SK-N-SH (cell line): ENCODE data around the gene TCL1A. TPM values are rescaled to one million over a fixed set of nuclear protein-coding genes. Genes with fewer than 3 reads are reported as not detected.

ENCODE experiments used
- CTCF ChIA-PET: fragments of 300-600, 350-600 bp; formaldehyde crosslinking; extraction: SDS; loops from one replicate; lab custom pipeline; 2021; lab: Yijun Ruan, JAX
- POLR2A ChIA-PET: fragments of 350-600 bp; sonication (Branson Sonifier 250); formaldehyde crosslinking; extraction: SDS; loops from one replicate; lab custom pipeline; 2020; ENCODE audit warnings: antibody characterized with exemption, inconsistent platforms; lab: Yijun Ruan, JAX
- DNase-seq: peaks from one replicate; pipeline ENCODE4 v3.0.0; 2012
- H2AFZ ChIP-seq: fragments of 200-600 bp; sonication (generic); 2 replicates; pipeline ENCODE4 v1.8.1; 2016; ENCODE audit warnings: antibody characterized with exemption, mild to moderate bottlenecking, low read depth
- H3F3A ChIP-seq: fragments of 200-600 bp; sonication (generic); replicated peaks from 2 replicates; pipeline ENCODE3; 2016; ENCODE audit warnings: antibody characterized with exemption, mild to moderate bottlenecking; ENCODE audit not compliant: insufficient read depth
- H3K27ac ChIP-seq, 2 experiments: fragments of 200-500 bp in 1 of 2; fragments of 200-600 bp in 1 of 2; sonication (Bioruptor generic) in 1 of 2; sonication (generic), shearing (Covaris generic) in 1 of 2; 2 replicates each; pipeline versions ENCODE4 v1.5.1 to v1.6.1; 2014 to 2016; ENCODE audit warnings: low read depth in 2 of 2, inconsistent platforms in 1 of 2, low read length in 1 of 2, mild to moderate bottlenecking in 1 of 2, mixed read lengths in 1 of 2
- H3K27me3 ChIP-seq: fragments of 200-600 bp; sonication (generic), shearing (Covaris generic); 2 replicates; pipeline ENCODE4 v1.6.1; 2016; ENCODE audit warnings: mixed run types; ENCODE audit not compliant: insufficient read depth
- H3K36me3 ChIP-seq, 2 experiments: fragments of 200-500 bp in 1 of 2; fragments of 200-600 bp in 1 of 2; sonication (Bioruptor generic) in 1 of 2; sonication (generic) in 1 of 2; replicated peaks in 1 of 2; 2 replicates each; pipeline versions ENCODE3 to v1.5.1; 2014 to 2016; ENCODE audit warnings: low read length in 1 of 2, mild to moderate bottlenecking in 1 of 2; ENCODE audit not compliant: insufficient read depth in 2 of 2, control insufficient read depth in 1 of 2
- H3K4me1 ChIP-seq, 2 experiments: fragments of 200-500 bp in 1 of 2; fragments of 200-600 bp in 1 of 2; sonication (Bioruptor generic) in 1 of 2; sonication (generic), shearing (Covaris generic) in 1 of 2; 2 replicates each; pipeline versions ENCODE4 v1.5.1 to v1.6.1; 2014 to 2016; ENCODE audit warnings: low read depth in 1 of 2, low read length in 1 of 2, mixed run types in 1 of 2; ENCODE audit not compliant: insufficient read depth in 2 of 2, control insufficient read depth in 1 of 2
- H3K4me2 ChIP-seq: fragments of 200-600 bp; sonication (generic), shearing (Covaris generic); 2 replicates; pipeline ENCODE4 v1.6.1; 2017; ENCODE audit warnings: mixed run types
- H3K4me3 ChIP-seq, 2 experiments: fragments of 200-500 bp in 1 of 2; fragments of 200-600 bp in 1 of 2; sonication (Bioruptor generic) in 1 of 2; sonication (generic), shearing (Covaris generic) in 1 of 2; 2 replicates each; pipeline versions ENCODE4 v1.5.1 to v1.8.1; 2014 to 2016; ENCODE audit warnings: low read depth in 2 of 2, inconsistent platforms in 1 of 2, low read length in 1 of 2, mild to moderate bottlenecking in 1 of 2, mixed read lengths in 1 of 2, moderate library complexity in 1 of 2
- H3K79me2 ChIP-seq: fragments of 200-600 bp; sonication (generic); 2 replicates; pipeline ENCODE4 v1.8.1; 2017; ENCODE audit warnings: mild to moderate bottlenecking; ENCODE audit not compliant: insufficient read depth
- H3K9ac ChIP-seq: fragments of 200-600 bp; sonication (generic); 2 replicates; pipeline ENCODE4 v1.6.1; 2017; ENCODE audit warnings: mixed run types
- H3K9me2 ChIP-seq: fragments of 200-600 bp; sonication (generic); 2 replicates; pipeline ENCODE4 v1.6.1; 2017; ENCODE audit warnings: mixed run types
- H3K9me3 ChIP-seq: fragments of 200-600 bp; sonication (generic); 2 replicates; pipeline ENCODE4 v1.6.1; 2017; ENCODE audit warnings: mixed run types, mild to moderate bottlenecking, moderate library complexity
- H4K20me1 ChIP-seq: fragments of 200-600 bp; sonication (generic); 2 replicates; pipeline ENCODE4 v1.6.1; 2017; ENCODE audit warnings: mild to moderate bottlenecking, mixed run types; ENCODE audit not compliant: insufficient read depth
- CHD2 ChIP-seq: fragments of 150-350 bp; IDR thresholded peaks from 2 replicates; pipeline ENCODE4 v1.6.1; 2018; ENCODE audit warnings: low read length; ENCODE audit not compliant: partially characterized antibody
- FOSL2 ChIP-seq: IDR thresholded peaks from 2 replicates; pipeline ENCODE4 v1.4.0; 2012; ENCODE audit warnings: low read depth, mild to moderate bottlenecking, moderate library complexity, borderline replicate concordance
- FOXM1 ChIP-seq: IDR thresholded peaks from 2 replicates; pipeline ENCODE4 v1.4.0; 2012; ENCODE audit warnings: low read depth, mild to moderate bottlenecking
- GABPA ChIP-seq: IDR thresholded peaks from 2 replicates; pipeline ENCODE4 v1.4.0; 2012; ENCODE audit warnings: low read depth, mild to moderate bottlenecking
- JUND ChIP-seq: IDR thresholded peaks from 2 replicates; pipeline ENCODE4 v1.4.0; 2012
- MEF2A ChIP-seq: IDR thresholded peaks from 2 replicates; pipeline ENCODE4 v1.4.0; 2012; ENCODE audit warnings: low read depth, borderline replicate concordance
- MXI1 ChIP-seq: IDR thresholded peaks from 2 replicates; pipeline ENCODE4 v1.6.1; 2012; ENCODE audit warnings: mild to moderate bottlenecking, low read depth, low read length, improper control_type of control experiment
- NRF1 ChIP-seq: IDR thresholded peaks from 2 replicates; pipeline ENCODE4 v1.6.1; 2012; ENCODE audit warnings: low read depth, mild to moderate bottlenecking, low read length
- POLR2AphosphoS5 ChIP-seq: IDR thresholded peaks from 2 replicates; pipeline ENCODE4 v1.6.1; 2012; ENCODE audit warnings: low read depth, low read length
- RFX5 ChIP-seq: IDR thresholded peaks from 2 replicates; pipeline ENCODE4 v1.6.1; 2012; ENCODE audit warnings: mild to moderate bottlenecking, improper control_type of control experiment, low read length
- SIN3A ChIP-seq: IDR thresholded peaks from 2 replicates; pipeline ENCODE4 v1.6.1; 2012; ENCODE audit warnings: low read depth, mild to moderate bottlenecking, low read length, moderate library complexity, borderline replicate concordance
- TAF1 ChIP-seq: IDR thresholded peaks from 2 replicates; pipeline ENCODE4 v1.6.1; 2012; ENCODE audit warnings: low read depth, mild to moderate bottlenecking, low read length, moderate library complexity, borderline replicate concordance
- TEAD4 ChIP-seq: IDR thresholded peaks from 2 replicates; pipeline ENCODE4 v1.4.0; 2012; ENCODE audit warnings: mild to moderate bottlenecking, borderline replicate concordance; ENCODE audit not compliant: insufficient read depth
- WGBS: methylation state at CpG from one replicate; pipeline ENCODE4 v1.1.6; 2017; ENCODE audit warnings: low lambda C conversion rate; 5-methylcytosine and 5-hydroxymethylcytosine counted together
- polyA plus RNA-seq, 3 experiments: library from polyadenylated mRNA; depleted of rRNA; stranded (reverse); fragments of >200 nt; gene quantifications; 2 replicates each; pipeline ENCODE4 v1.2.3, GENCODE V29; 2012
- TF ChIP-seq, protein P1 (sequence below): IDR thresholded peaks from 2 replicates; pipeline ENCODE4 v1.4.0; 2012; ENCODE audit warnings: low read depth
- TF ChIP-seq, protein P2 (sequence below): fragments of 150-350 bp; IDR thresholded peaks from 2 replicates; pipeline ENCODE4 v1.6.1; 2017; ENCODE audit warnings: antibody characterized with exemption, low read length, low read depth, borderline replicate concordance
- TF ChIP-seq, protein P3 (sequence below): IDR thresholded peaks from 2 replicates; pipeline ENCODE4 v1.4.0; 2012; ENCODE audit warnings: low read depth, borderline replicate concordance
- TF ChIP-seq, protein P4 (sequence below): fragments of 150-350 bp; IDR thresholded peaks from 2 replicates; pipeline ENCODE4 v1.6.1; 2016; ENCODE audit warnings: mild to moderate bottlenecking, low read depth, low read length

Gene TCL1A
- polyA plus RNA-seq, 1 of the 3 experiments (the other 2 are of a cell fraction) = not detected

DNA sequence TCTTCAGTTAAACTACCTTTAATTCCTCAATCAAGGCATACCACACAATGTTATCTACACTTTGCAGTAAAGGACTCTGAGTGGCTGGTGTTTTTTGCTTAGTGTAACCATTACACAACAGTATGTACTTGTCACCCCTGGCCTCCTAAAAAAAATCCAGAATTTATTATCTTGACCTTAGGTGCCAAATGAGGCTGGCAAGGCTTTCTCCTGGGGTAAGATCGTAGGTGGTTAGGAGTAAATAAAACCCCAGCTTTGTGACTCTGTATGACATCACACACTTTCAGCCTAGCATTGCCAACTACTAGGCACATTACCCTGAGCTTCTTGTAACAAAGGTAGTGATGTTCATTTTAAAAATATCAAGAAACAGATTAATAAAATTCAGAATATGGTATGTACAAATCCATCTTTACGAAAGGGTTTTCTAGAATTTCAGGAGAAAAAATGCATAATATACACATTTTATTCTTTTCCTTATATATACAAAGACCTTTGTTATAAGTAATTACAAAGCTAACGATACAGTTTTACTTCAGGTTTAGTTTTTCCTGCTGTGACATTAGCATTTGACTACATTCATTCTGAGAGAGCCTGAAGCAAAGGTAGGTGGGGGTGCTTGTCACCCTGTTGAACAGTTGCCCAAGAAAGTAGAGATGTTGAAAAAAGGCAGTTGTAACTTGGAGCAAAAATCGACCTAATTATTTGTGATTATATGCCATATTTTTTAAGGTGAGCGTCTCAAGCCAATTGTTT is 13.5 kb downstream of the TCL1A start:
- Histone ChIP-seq H3K79me2 (no peaks in the 10 kb centered on the region), H3F3A (no peaks in the 10 kb centered on the region), H4K20me1 (no peaks in the 10 kb centered on the region), H3K36me3 (no peaks in the 10 kb centered on the region), H3K27ac (no peak overlapping the region), H3K4me3 (no peak overlapping the region), H3K9me3 (no peaks in the 10 kb centered on the region), H3K27me3 (no peaks in the 10 kb centered on the region), H3K9me2 (no peaks in the 10 kb centered on the region), H3K9ac (no peak overlapping the region), H3K4me1 (no peaks in the 10 kb centered on the region; a peak in 1 of 4 replicates), H3K4me2 (no peak overlapping the region), H2AFZ (no peak overlapping the region)
- CTCF ChIA-PET = no interaction called here
- 24% methylated on average over 5 of the region's 5 CpGs for WGBS
- no peak for DNase-seq
- TF ChIP-seq, protein P1, sequence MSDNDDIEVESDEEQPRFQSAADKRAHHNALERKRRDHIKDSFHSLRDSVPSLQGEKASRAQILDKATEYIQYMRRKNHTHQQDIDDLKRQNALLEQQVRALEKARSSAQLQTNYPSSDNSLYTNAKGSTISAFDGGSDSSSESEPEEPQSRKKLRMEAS = no peak
- TF ChIP-seq MXI1 (no peak), SIN3A (no peak), TEAD4 (no peak), POLR2AphosphoS5 (no peak), JUND (no peak), GABPA (no peak), TAF1 (no peak), FOSL2 (no peak), FOXM1 (no peak), RFX5 (no peak), NRF1 (no peak), CHD2 (no peak), MEF2A (no peak)
- TF ChIP-seq, protein P2, sequence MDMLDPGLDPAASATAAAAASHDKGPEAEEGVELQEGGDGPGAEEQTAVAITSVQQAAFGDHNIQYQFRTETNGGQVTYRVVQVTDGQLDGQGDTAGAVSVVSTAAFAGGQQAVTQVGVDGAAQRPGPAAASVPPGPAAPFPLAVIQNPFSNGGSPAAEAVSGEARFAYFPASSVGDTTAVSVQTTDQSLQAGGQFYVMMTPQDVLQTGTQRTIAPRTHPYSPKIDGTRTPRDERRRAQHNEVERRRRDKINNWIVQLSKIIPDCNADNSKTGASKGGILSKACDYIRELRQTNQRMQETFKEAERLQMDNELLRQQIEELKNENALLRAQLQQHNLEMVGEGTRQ = no peak
- TF ChIP-seq, protein P3, sequence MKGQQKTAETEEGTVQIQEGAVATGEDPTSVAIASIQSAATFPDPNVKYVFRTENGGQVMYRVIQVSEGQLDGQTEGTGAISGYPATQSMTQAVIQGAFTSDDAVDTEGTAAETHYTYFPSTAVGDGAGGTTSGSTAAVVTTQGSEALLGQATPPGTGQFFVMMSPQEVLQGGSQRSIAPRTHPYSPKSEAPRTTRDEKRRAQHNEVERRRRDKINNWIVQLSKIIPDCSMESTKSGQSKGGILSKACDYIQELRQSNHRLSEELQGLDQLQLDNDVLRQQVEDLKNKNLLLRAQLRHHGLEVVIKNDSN = no peak
- TF ChIP-seq, protein P4, sequence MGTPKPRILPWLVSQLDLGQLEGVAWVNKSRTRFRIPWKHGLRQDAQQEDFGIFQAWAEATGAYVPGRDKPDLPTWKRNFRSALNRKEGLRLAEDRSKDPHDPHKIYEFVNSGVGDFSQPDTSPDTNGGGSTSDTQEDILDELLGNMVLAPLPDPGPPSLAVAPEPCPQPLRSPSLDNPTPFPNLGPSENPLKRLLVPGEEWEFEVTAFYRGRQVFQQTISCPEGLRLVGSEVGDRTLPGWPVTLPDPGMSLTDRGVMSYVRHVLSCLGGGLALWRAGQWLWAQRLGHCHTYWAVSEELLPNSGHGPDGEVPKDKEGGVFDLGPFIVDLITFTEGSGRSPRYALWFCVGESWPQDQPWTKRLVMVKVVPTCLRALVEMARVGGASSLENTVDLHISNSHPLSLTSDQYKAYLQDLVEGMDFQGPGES = no peak
- POLR2A ChIA-PET = no interaction called here
